CD4-positive, alpha-beta memory T cell (primary cell): Measurements from ENCODE around the gene PROZ. TPM values are rescaled to one million over a fixed set of nuclear protein-coding genes. Genes with fewer than 3 reads are reported as not detected.

ENCODE experiments used
- CTCF ChIA-PET: fragments of 350-600 bp; sonication (Branson Sonifier 250); formaldehyde crosslinking; loops from one replicate; lab custom pipeline; 2021; ENCODE audit warnings: inconsistent platforms; ENCODE audit not compliant: partially characterized antibody; lab: Charles Lee
- POLR2A ChIA-PET: fragments of 350-600 bp; sonication (Branson Sonifier 250); formaldehyde crosslinking; loops from one replicate; lab custom pipeline; 2021; ENCODE audit not compliant: partially characterized antibody; lab: Charles Lee
- DNase-seq, 5 donors: peaks; one replicate each; pipeline versions ENCODE4 v3.0.0 to v3.0.0-alpha.2; 2020 to 2022; ENCODE audit warnings: mixed read lengths in 1 of 5
- H3K27ac ChIP-seq: one replicate; pipeline ENCODE4 v1.7.0; 2013; ENCODE audit warnings: low read depth, low read length
- H3K27me3 ChIP-seq: 2 replicates; pipeline ENCODE4 v1.7.0; 2013; ENCODE audit warnings: mild to moderate bottlenecking, low read length, moderate library complexity; ENCODE audit not compliant: insufficient read depth
- H3K36me3 ChIP-seq: 2 replicates; pipeline ENCODE4 v1.7.0; 2013; ENCODE audit warnings: mild to moderate bottlenecking, low read length, moderate library complexity; ENCODE audit not compliant: insufficient read depth
- H3K4me1 ChIP-seq: 2 replicates; pipeline ENCODE4 v1.7.0; 2013; ENCODE audit warnings: mild to moderate bottlenecking, low read length, moderate library complexity; ENCODE audit not compliant: insufficient read depth
- H3K4me3 ChIP-seq, 2 donors: one replicate each; pipeline ENCODE4 v1.7.0; 2013; ENCODE audit warnings: low read length in 2 of 2, mild to moderate bottlenecking in 1 of 2
- H3K9me3 ChIP-seq, 2 donors: one replicate each; pipeline ENCODE4 v1.7.0; 2013; ENCODE audit warnings: low read length in 2 of 2, control low read depth in 1 of 2; ENCODE audit not compliant: control insufficient read depth in 1 of 2
- H3K27ac Mint-ChIP-seq, 7 donors: one replicate each; pipeline ENCODE4 v1.8.0; 2020 to 2021; ENCODE audit warnings: mixed read lengths in 7 of 7, mild to moderate bottlenecking in 6 of 7, inconsistent platforms in 3 of 7, moderate library complexity in 3 of 7
- H3K27me3 Mint-ChIP-seq, 2 donors: one replicate each; pipeline ENCODE4 v1.8.0; 2020 to 2021; ENCODE audit warnings: mixed read lengths in 2 of 2
- H3K36me3 Mint-ChIP-seq, 2 donors: one replicate each; pipeline ENCODE4 v1.8.0; 2020 to 2021; ENCODE audit warnings: mixed read lengths in 2 of 2, inconsistent platforms in 1 of 2, mild to moderate bottlenecking in 1 of 2
- H3K4me1 Mint-ChIP-seq, 4 donors: one replicate each; pipeline ENCODE4 v1.8.0; 2020 to 2021; ENCODE audit warnings: mixed read lengths in 4 of 4, mild to moderate bottlenecking in 1 of 4
- H3K4me3 Mint-ChIP-seq, 8 donors: one replicate each; pipeline ENCODE4 v1.8.0; 2020 to 2021; ENCODE audit warnings: mixed read lengths in 8 of 8, mild to moderate bottlenecking in 7 of 8, moderate library complexity in 6 of 8, inconsistent platforms in 3 of 8
- H3K9me3 Mint-ChIP-seq, 8 donors: one replicate each; pipeline ENCODE4 v1.8.0; 2020 to 2021; ENCODE audit warnings: mixed read lengths in 8 of 8, mild to moderate bottlenecking in 5 of 8, inconsistent platforms in 3 of 8, moderate library complexity in 1 of 8
- intact Hi-C: fragments of 100-400 bp; cut with micrococcal nuclease; formaldehyde crosslinking; loops from one replicate; pipeline ENCODE4 v1.15.1; 2023
- polyA plus RNA-seq, 2 donors: library from polyadenylated mRNA; unstranded; fragments of 300-500 nt; fragmentation: Illumina TruSeq; gene quantifications; one replicate each; pipeline ENCODE4 v1.2.3, GENCODE V29; 2021
- total RNA-seq, 2 experiments: library from RNA; stranded (reverse); gene quantifications; one replicate each; pipeline ENCODE4 v1.2.3, GENCODE V29; 2021

The PROZ gene
- total and polyA plus RNA-seq, 4 experiments from 2014 or later, result 0.32 TPM; not detected in 3

DNA sequence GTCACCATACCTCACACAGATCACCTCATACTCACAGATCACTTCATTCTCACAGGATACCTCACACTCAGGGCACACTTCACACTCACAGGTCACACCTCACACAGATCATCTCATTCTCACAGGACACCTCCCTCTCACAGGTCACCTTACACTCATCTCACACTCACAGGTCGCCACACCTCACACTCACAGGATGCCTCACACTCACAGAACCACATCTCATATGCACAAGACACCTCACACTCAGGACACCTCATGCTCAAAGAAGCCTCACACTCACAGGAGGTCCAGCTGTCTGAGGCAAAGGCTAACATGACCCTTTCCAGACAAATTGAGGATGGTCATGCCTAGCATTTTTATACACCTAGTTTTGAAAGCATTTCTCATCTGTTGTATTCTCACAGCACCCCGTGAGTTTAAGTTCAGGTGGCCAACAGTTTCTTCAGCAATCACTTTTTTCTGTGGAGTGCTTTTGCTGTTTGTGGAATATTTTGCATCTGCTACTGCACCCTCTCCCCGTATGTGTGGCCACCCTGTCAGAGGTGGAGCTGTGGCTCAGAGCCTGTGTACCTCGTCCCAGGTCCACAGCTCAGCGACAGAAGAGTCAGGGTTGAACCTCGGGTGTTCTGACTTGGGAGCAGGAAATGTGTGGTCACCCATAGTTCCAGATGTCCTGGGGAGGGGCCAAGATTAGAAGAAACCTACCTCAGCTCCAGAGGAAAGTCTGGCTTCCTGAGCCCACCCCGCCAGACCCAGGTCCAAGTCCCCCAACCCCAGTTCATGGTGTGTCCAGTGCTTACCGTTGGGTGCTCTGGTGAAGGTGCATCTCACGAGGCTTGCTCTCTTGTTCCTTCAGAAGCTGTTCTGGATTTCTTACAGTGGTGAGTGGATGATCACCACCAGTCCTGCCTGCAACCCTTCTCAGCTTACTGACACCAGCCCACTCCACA is 45.3 kb upstream of the PROZ start:
- H3K4me1 ChIP-seq, result peaks cover 4% of the 10 kb centered on the region
- no peaks in the 10 kb centered on the region for H3K9me3 Mint-ChIP-seq
- no peak overlapping the region for H3K4me3 Mint-ChIP-seq
- DNase-seq, result no peak
- no peak overlapping the region for H3K27ac ChIP-seq
- H3K27me3 Mint-ChIP-seq, result peaks cover 3 to 4% of the 10 kb centered on the region in 2 donors
- intact Hi-C loops, result no loop called here
- no peaks in the 10 kb centered on the region for H3K36me3 Mint-ChIP-seq
- no peaks in the 10 kb centered on the region for H3K36me3 ChIP-seq
- H3K27me3 ChIP-seq, result peaks cover 4% of the 10 kb centered on the region
- no peak overlapping the region for H3K4me3 ChIP-seq
- H3K9me3 ChIP-seq, result no peaks in the 10 kb centered on the region
- CTCF ChIA-PET, result interaction anchor here (0.6 kb wide), 1 partner anchor 194 kb away, joined by 3 read pairs; no protein-coding TSS in a partner anchor
- no peaks in the 10 kb centered on the region for H3K4me1 Mint-ChIP-seq
- no peak overlapping the region for H3K27ac Mint-ChIP-seq
- POLR2A ChIA-PET, result no interaction called here

DNA sequence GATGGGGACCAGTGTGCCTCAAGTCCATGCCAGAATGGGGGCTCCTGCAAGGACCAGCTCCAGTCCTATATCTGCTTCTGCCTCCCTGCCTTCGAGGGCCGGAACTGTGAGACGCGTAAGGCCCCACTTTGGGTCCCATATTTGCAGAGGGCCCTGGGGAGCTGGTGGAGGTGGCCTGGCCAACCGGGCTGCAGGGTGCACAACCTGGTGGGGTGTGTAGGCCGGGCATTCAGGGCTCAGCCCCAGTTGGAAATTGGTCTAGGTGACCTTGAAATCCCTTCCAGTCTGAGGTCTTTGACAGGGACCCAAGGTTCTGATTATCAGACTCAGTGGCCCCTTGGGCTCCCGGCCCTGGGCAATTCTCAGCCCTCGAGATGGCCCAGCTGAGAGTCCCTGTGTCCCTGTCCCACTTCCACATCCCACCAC is 44.6 kb upstream of the PROZ start:
- intact Hi-C loops, result no loop called here
- no peaks in the 10 kb centered on the region for H3K9me3 ChIP-seq
- no peaks in the 10 kb centered on the region for H3K36me3 ChIP-seq
- POLR2A ChIA-PET, result no interaction called here
- CTCF ChIA-PET, result interaction anchor here (0.6 kb wide), 1 partner anchor 193 kb away, joined by 3 read pairs; no protein-coding TSS in a partner anchor
- H3K27me3 ChIP-seq, result peaks cover 4% of the 10 kb centered on the region
- Mint-ChIP-seq H3K4me1 (no peaks in the 10 kb centered on the region), H3K27ac (no peak overlapping the region), H3K4me3 (no peak overlapping the region), H3K36me3 (no peaks in the 10 kb centered on the region), H3K9me3 (no peaks in the 10 kb centered on the region), H3K27me3 (peaks cover 3 to 4% of the 10 kb centered on the region in 2 donors)
- no peak for DNase-seq
- no peak overlapping the region for H3K27ac ChIP-seq
- H3K4me3 ChIP-seq, result no peak overlapping the region
- H3K4me1 ChIP-seq, result peaks cover 4% of the 10 kb centered on the region

DNA sequence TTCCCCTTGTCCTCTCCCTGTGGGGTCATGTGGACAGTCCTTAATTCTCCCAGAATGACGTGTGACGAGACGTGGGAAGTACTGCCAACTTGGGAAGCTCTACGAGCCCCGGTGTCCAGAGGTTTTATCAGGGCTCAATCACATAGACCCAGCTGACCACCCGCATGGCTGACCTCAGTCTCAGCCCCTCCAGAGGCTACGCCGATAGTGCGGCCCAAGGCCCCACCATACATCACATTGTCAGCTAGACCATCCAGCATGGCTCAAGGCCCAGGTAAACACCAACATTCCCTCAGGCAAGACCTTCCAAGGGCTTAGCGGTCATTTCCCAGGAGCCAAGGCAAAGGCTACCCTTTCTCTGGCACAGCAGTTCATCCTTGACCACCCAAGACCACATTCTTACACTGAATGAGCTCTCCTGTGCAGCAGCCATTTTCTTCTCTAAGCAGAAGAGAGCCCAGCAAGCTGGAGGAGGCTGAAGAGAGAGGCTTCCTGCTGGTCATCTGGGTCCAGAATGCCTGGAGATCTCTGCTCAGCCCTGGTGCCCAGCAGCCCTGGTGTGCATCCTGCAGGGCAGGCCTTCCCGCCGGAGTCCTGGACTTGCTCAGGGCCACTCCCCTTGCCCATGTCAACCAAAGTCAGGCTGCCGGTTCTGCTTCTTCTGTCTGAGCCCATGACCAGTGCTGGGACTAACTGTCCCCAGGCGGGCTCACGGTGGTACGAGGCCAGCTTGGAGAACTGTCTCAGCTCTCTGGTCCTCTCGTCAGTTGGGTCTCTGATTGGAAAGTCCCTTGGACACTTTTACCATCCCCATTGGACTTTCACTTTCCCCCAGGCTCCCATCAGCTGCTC is 43.7 kb upstream of the PROZ start:
- POLR2A ChIA-PET, result no interaction called here
- H3K9me3 Mint-ChIP-seq, result no peaks in the 10 kb centered on the region
- no peaks in the 10 kb centered on the region for H3K36me3 Mint-ChIP-seq

DNA sequence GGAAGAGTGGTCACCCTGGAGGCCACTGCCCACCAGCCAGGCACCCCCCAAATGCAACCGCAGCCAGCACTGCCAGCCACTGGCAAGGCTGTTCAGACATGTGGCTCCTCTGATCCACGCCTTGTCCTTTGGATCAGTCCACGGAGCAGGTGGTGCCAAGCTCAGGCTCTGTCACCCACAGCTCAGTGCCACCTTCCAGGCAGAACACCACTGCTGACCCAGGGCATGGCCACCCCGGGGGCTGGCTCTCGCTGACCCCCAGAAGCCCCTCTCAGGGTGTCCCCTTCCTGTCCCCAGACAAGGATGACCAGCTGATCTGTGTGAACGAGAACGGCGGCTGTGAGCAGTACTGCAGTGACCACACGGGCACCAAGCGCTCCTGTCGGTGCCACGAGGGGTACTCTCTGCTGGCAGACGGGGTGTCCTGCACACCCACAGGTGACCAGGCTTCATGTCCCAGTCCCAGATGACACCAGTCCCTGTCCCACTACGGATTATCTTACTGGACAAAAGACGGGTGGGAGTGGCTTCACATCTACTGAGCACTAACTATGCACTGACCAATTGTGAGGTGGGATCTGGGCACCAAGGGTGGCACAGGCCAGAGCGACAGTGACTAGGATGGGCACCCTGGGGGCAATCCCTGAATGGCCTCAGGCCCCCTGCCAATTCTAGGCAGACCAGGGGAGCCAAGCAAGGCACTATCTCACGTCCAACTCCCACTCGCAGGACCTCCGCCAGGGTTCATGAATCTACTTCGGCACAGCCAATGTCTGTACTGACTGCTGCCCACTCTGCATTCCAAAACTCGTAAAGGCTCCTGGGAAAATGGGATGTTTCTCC is 42.9 kb upstream of the PROZ start:
- Mint-ChIP-seq H3K27ac (no peak overlapping the region), H3K36me3 (no peaks in the 10 kb centered on the region), H3K9me3 (no peaks in the 10 kb centered on the region), H3K4me3 (no peak overlapping the region), H3K27me3 (peaks cover 4 to 6% of the 10 kb centered on the region in 2 donors), H3K4me1 (peaks cover 0 to 4% (median 0%) of the 10 kb centered on the region in 4 donors)
- intact Hi-C loops, result no loop called here
- Histone ChIP-seq H3K4me3 (no peak overlapping the region), H3K9me3 (no peaks in the 10 kb centered on the region), H3K36me3 (no peaks in the 10 kb centered on the region), H3K27ac (no peak overlapping the region), H3K27me3 (peaks cover 4% of the 10 kb centered on the region), H3K4me1 (peaks cover 4% of the 10 kb centered on the region)
- ChIA-PET CTCF (no interaction called here), POLR2A (no interaction called here)
- no peak for DNase-seq

More for the DNA sequence above, 43.7 kb upstream of the PROZ start:
- Mint-ChIP-seq H3K27me3 (peaks cover 4% of the 10 kb centered on the region in 2 donors), H3K4me3 (no peak overlapping the region), H3K27ac (no peak overlapping the region), H3K4me1 (peaks cover 0 to 4% (median 0%) of the 10 kb centered on the region in 4 donors)
- H3K4me3 ChIP-seq, result no peak overlapping the region
- peaks cover 4% of the 10 kb centered on the region for H3K4me1 ChIP-seq
- H3K9me3 ChIP-seq, result no peaks in the 10 kb centered on the region
- peaks cover 4% of the 10 kb centered on the region for H3K27me3 ChIP-seq
- H3K27ac ChIP-seq, result no peak overlapping the region
- CTCF ChIA-PET, result no interaction called here
- intact Hi-C loops, result no loop called here
- H3K36me3 ChIP-seq, result no peaks in the 10 kb centered on the region
- DNase-seq, result no peak

DNA sequence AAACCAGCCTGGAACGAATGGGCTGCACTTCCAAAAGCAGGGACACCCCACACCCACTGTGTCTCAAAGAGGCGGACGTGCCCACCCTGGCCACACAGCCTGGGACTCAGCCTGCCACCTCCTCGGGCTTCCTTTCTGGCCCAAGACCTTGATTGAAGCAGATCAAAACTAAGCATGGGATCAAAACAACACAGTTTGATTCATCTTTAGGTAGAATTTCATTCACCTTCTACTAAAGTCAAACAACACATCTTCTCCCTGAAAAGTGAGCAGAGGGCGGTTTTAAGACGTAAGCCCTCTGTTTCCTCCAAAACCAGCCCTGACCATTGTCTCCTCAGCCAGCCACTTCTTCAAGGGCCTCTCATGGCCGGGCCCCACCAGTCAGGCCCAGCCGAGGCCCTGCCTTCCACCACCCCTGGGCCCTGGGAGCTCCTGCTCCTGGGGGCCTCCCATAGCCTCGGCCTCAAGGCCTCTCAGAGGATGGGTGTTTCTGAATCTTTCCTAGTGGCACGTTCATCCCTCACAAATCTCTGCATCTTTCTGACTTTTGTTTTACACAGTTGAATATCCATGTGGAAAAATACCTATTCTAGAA is 42.1 kb upstream of the PROZ start:
- no peak for DNase-seq
- Histone ChIP-seq H3K27ac (no peak overlapping the region), H3K4me1 (no peaks in the 10 kb centered on the region), H3K9me3 (no peaks in the 10 kb centered on the region), H3K4me3 (no peak overlapping the region), H3K36me3 (no peaks in the 10 kb centered on the region), H3K27me3 (no peaks in the 10 kb centered on the region)
- Mint-ChIP-seq H3K4me3 (no peak overlapping the region), H3K9me3 (no peaks in the 10 kb centered on the region), H3K27me3 (peaks cover 4 to 6% of the 10 kb centered on the region in 2 donors), H3K36me3 (no peaks in the 10 kb centered on the region), H3K4me1 (peaks cover 0 to 4% (median 0%) of the 10 kb centered on the region in 4 donors), H3K27ac (no peak overlapping the region)
- CTCF ChIA-PET, result no interaction called here
- intact Hi-C loops, result no loop called here
- POLR2A ChIA-PET, result no interaction called here

DNA sequence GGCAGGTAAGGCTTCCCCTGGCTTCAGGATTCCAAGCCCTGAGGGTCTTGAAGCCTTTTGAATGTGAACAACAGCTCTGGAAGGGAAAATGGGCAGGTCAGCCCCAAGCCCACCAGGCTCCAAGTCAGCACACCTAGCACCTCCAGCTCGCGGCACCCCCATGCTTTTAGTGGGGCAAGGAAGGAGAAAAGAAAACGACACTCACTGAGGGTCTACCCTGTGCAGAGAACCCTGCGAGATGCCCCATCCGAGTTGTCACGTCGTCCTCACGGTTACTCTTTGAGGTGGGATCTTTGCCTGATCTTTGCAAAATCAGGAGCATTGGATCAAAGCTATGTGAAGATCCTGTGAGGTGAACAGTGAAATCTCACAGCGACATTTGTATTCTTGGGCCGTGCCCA is 41.6 kb upstream of the PROZ start:
- H3K27ac ChIP-seq, result no peak overlapping the region
- no peaks in the 10 kb centered on the region for H3K36me3 ChIP-seq
- H3K4me3 ChIP-seq, result no peak overlapping the region
- H3K4me1 ChIP-seq, result no peaks in the 10 kb centered on the region
- H3K27me3 Mint-ChIP-seq, result peaks cover 4 to 6% of the 10 kb centered on the region in 2 donors
- no peak overlapping the region for H3K4me3 Mint-ChIP-seq
- intact Hi-C loops, result no loop called here
- H3K9me3 ChIP-seq, result no peaks in the 10 kb centered on the region
- no peaks in the 10 kb centered on the region for H3K27me3 ChIP-seq
- H3K27ac Mint-ChIP-seq, result no peak overlapping the region
- CTCF ChIA-PET, result no interaction called here
- H3K36me3 Mint-ChIP-seq, result no peaks in the 10 kb centered on the region
- no peaks in the 10 kb centered on the region for H3K9me3 Mint-ChIP-seq
- peaks cover 0 to 4% (median 0%) of the 10 kb centered on the region in 4 donors for H3K4me1 Mint-ChIP-seq
- DNase-seq, result no peak
- POLR2A ChIA-PET, result no interaction called here
